Activated T-helper 2 cell treated with anti-CD3 and anti-CD28 coated beads, Interferon-gamma antibody, Interleukin-2, Interleukin-4, amounts not matched to agents 10 μg/mL and 5 μg/mL and 100 μg/mL, durations not matched to agents 14 hours and 24 hours and 36 hours (primary cell): Measurements from ENCODE around the gene COX7A2L. TPM values are rescaled to one million over a fixed set of nuclear protein-coding genes. Genes with fewer than 3 reads are reported as not detected.
"Not testable (repeated sequence)": the region's sequence is repeated elsewhere in the genome, so short reads cannot be mapped to it uniquely, and the experiment has no call there.

Source experiments
- DNase-seq: peaks from one replicate; pipeline ENCODE4 v3.0.0; 2021; ENCODE audit warnings: low spot score
- H3K27ac Mint-ChIP-seq: one replicate; pipeline ENCODE4 v1.8.0; 2021; ENCODE audit warnings: mixed read lengths
- H3K27me3 Mint-ChIP-seq: one replicate; pipeline ENCODE4 v1.8.0; 2021; ENCODE audit warnings: low read depth, mixed read lengths
- H3K36me3 Mint-ChIP-seq: one replicate; pipeline ENCODE4 v1.8.0; 2021; ENCODE audit warnings: low read depth, mixed read lengths
- H3K4me1 Mint-ChIP-seq: one replicate; pipeline ENCODE4 v1.8.0; 2021; ENCODE audit warnings: low read depth, mixed read lengths
- H3K4me3 Mint-ChIP-seq: one replicate; pipeline ENCODE4 v1.8.0; 2021; ENCODE audit warnings: low read depth, mild to moderate bottlenecking, moderate library complexity, mixed read lengths
- H3K9me3 Mint-ChIP-seq: one replicate; pipeline ENCODE4 v1.8.0; 2021; ENCODE audit warnings: mixed read lengths
- intact Hi-C: fragments of 100-400 bp; cut with micrococcal nuclease; formaldehyde crosslinking; loops from one replicate; pipeline ENCODE4 v1.15.1; 2023
- total RNA-seq: library from RNA; stranded (reverse); gene quantifications from 2 replicates; pipeline ENCODE4 v1.2.3, GENCODE V29; 2022

The COX7A2L gene
- total RNA-seq, 1 donor from 2014 or later: 73.4 TPM

DNA sequence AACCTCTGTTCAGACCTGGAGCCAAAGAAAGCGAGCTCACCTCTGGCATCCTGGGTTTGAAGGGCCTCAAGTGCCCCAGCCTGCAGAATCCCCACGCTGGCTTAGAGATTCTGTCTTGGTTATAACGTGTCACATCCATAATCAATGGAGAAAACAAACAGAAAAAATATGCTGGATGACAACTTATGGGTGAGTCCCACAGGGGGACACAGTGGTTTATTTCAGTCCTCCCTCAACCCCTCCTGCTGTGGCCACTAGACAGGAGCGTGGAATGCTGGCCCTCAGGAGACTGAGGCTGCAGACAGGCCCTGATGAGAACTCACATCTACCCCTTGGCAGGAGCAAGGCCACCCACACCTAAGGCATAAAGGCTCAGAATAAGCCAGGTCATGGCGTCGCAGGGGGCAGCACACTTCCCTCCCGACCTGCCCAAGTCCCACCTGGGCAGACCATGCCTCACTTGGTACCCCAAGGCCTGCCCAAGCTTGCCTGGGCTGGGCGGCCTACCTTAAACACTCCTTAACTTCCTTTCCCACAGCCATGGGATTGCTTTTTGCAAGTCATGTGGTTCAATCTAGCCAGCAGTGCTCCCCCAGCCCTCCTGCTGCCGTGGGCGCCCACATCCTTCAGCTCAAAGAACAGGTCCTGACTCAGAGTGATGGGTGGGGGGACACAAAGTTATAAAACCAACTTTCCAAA, 19.9 kb downstream of the COX7A2L start:
- Mint-ChIP-seq H3K27ac (peak overlapping the region; percentile 48), H3K27me3 (no peaks in the 10 kb centered on the region), H3K4me1 (peaks cover 25% of the 10 kb centered on the region), H3K4me3 (no peak overlapping the region), H3K9me3 (no peaks in the 10 kb centered on the region), H3K36me3 (peaks cover 65% of the 10 kb centered on the region)
- intact Hi-C loops: no loop called here
- DNase-seq: no peak

DNA sequence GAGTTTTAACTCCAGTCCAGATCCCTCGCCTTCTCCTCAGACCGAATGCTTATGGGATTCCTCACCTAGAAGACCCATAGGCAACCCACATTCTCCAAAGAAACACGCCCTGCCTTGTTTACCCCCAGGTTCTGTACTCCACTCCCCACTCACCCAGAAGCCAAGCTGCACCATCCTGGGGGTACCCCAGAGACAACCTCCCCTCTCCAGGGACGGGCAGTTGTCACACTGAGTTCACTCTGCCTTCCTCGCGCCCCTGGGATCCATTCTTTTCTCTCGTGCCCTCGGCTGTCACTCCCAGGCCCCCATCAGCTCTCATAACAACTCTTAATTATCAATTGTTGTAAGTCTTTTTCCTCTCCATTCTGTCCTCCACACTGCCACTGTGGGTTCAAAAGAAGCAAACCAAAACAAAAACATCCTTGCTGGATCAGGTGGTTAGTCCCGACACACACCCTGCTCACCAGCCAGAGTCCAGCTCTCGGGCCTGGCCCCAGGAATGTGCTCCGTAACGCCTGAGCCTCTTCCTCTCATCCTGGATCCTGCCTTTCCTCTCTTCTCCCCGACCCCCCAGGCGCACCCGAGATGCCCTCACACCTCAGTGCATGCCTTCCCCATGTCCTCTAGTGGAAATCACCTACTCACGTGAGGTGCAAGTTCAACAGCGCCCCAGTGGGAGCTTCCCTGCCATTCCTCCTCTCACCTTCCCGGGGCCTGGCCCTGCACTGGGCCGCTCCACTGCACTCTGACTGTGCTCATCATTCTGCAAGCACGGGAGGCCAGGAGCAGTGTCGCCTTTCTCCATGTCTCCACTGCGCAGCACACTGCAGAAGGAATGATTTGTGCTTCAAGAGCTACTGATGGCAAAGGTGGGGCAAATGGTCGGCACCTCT, 20.7 kb downstream of the COX7A2L start:
- intact Hi-C loops: no loop called here
- peaks cover 60% of the 10 kb centered on the region for H3K36me3 Mint-ChIP-seq
- H3K9me3 Mint-ChIP-seq: no peaks in the 10 kb centered on the region
- DNase-seq: no peak
- peaks cover 25% of the 10 kb centered on the region for H3K4me1 Mint-ChIP-seq
- no peak overlapping the region for H3K27ac Mint-ChIP-seq
- H3K4me3 Mint-ChIP-seq: no peak overlapping the region
- no peaks in the 10 kb centered on the region for H3K27me3 Mint-ChIP-seq

DNA sequence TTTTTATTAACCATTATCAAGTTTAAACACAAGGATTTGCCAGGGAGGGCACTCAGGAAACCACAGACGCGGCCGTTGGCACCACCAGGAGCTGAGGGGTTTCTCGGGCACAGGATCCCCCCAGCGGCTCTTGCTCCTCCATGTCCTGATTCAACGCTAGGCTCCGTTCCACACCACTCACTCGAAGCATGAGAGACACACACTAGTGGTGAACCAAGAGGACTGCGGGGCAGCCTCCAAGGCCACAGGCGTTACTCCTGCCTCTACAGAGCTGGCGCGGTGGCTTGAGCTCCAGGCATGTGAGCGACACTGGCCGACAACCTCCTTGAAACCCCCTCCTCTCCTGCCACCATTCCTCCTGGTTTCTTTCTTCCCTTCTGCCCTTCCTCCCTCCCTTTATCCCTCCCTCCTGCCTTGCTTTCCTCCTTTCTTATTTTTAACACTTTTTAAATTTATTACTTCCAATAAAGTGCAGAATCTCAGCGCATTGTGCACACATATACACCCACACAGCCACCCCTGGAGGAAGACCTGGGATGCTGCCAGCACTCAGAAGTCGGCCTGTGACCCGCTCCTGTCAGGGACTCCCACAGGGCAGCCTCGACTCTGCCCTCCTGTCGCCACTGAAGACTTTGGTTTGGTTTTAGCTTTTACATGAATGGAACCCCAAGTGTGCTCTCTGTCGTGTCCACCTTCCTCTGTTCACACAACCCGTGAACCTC, 21.7 kb downstream of the COX7A2L start:
- no peak overlapping the region for H3K27ac Mint-ChIP-seq

DNA sequence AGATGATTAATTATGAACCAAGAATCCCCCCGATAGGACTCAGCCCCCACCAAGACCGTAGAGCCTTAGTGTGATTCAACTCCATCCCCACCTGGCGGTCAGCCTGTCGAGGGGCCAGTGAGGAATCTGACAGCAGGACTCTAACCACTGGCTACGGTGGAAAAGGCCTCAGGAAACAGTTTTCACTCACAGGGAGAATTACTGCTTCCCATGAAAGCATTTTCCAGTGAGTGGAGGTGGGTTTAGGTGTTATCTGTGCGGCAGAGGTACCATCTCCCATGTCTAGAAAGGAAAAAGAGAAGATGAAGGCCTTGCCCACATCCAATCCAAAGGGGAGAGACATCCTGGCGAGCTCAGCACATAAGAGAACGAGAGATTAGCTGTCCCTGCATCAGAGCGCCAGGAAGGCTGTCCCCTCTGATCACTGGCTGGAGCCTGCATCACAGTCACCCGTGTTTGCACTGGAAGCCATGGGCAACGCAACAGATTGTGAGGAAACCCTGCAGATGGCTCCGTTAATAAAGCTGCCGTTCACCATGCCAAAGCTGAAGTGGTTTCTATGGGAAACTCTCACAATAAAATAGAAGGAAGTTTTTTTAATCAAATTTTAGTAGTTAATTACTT, 22.3 kb downstream of the COX7A2L start:
- H3K27ac Mint-ChIP-seq: no peak overlapping the region
- no peaks in the 10 kb centered on the region for H3K9me3 Mint-ChIP-seq
- peaks cover 24% of the 10 kb centered on the region for H3K4me1 Mint-ChIP-seq
- H3K4me3 Mint-ChIP-seq: no peak overlapping the region
- H3K36me3 Mint-ChIP-seq: peaks cover 63% of the 10 kb centered on the region
- H3K27me3 Mint-ChIP-seq: no peaks in the 10 kb centered on the region
- no peak for DNase-seq
- intact Hi-C loops: no loop called here

More for the DNA sequence above, 21.7 kb downstream of the COX7A2L start:
- peaks cover 25% of the 10 kb centered on the region for H3K4me1 Mint-ChIP-seq
- intact Hi-C loops: no loop called here
- no peaks in the 10 kb centered on the region for H3K27me3 Mint-ChIP-seq
- DNase-seq: no peak
- no peak overlapping the region for H3K4me3 Mint-ChIP-seq
- H3K9me3 Mint-ChIP-seq: no peaks in the 10 kb centered on the region
- peaks cover 58% of the 10 kb centered on the region for H3K36me3 Mint-ChIP-seq

DNA sequence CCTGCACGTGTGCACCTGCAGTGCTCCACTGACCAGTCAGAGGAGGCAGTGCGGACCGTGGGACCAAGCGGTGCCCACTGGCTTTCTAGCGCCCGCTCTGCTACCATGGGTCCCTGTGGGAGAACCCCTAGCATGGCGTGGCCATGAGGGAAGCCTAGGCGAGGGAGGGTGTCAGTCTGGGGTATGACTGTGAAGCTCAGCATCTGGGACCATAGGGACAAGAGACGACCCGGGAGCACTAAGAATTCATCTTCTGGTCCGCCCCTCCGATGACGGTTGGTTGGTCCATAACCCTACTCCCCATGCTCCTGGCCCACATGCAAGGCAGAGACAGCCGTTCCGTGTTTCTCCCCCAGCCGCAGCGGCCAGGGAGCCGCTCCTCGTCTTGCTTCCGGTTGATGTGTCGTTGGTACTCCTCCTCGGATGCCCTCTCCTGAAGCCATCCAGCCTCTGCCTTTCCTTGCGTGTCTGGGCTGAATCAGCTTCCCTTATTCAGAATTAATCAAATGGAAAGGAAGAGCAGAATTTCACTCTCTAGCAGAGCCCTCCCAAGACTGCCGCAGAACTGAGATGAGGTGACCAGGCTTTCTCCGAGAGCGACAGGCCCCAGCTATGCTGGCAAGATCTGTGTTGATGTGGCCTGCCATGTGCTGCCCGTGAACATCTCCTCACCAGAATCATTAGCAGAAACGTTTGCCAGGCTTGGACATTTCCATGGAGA, 23.0 kb downstream of the COX7A2L start:
- Mint-ChIP-seq H3K9me3 (no peaks in the 10 kb centered on the region), H3K4me3 (no peak overlapping the region), H3K36me3 (peaks cover 63% of the 10 kb centered on the region), H3K4me1 (peaks cover 17% of the 10 kb centered on the region), H3K27me3 (no peaks in the 10 kb centered on the region), H3K27ac (no peak overlapping the region)
- DNase-seq: no peak
- intact Hi-C loops: no loop called here

DNA sequence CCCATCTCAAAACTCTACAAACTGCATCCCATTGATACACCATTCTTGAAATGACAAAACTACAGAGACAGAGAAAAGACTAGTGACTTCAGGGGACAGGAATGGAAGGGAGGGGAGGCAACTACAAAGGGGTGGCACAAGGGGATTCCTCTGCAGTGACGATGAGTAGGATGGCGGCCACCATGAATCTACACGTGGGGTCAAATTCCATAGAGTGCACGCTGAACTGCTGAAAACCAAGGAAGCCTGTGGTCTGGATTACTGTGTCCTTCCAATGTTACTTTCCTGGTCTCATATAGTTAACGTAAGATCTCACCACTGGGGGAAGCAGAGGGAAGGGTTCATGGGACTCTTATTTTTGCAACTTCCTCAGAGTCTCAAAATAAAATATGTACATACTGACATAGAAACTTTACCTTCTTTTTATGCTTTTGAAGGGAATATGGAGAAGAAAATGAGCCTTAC, 23.6 kb downstream of the COX7A2L start:
- Mint-ChIP-seq H3K4me3 (no peak overlapping the region), H3K4me1 (peaks cover 11% of the 10 kb centered on the region), H3K27me3 (no peaks in the 10 kb centered on the region), H3K9me3 (no peaks in the 10 kb centered on the region), H3K27ac (no peak overlapping the region), H3K36me3 (peaks cover 66% of the 10 kb centered on the region)
- no peak for DNase-seq
- intact Hi-C loops: no loop called here

DNA sequence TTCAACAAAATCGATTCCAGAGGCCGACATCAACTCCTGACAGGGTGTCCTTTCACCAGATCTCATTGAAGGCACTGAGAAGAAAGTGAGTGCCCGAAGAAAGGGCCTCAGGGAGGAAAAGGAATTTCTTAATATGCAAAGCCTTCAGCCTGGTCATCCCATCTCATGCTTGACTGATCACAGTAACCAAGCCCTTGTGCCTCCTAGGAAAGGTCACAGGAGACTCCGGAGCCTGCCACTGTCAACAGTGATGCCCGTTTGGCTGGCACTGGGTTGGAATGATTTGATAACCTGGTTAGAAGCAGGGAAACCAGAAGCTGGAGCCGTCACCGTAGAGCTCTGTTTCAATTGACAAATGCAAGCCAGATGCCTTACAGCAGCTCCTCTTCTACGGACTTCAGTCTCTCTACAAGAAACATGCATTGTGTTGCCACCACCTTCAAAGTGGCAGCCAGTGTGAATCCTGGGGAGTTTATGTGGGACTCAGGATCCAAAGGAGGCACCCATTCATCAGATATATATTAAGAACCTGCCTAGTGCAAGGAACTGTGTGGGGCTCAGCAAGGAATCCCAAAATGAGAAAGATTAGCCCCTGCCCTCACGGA, 24.6 kb downstream of the COX7A2L start:
- Mint-ChIP-seq H3K36me3 (peaks cover 74% of the 10 kb centered on the region), H3K9me3 (no peaks in the 10 kb centered on the region), H3K27me3 (no peaks in the 10 kb centered on the region), H3K4me3 (no peak overlapping the region), H3K27ac (no peak overlapping the region), H3K4me1 (peaks cover 4% of the 10 kb centered on the region)
- no peak for DNase-seq
- intact Hi-C loops: no loop called here

DNA sequence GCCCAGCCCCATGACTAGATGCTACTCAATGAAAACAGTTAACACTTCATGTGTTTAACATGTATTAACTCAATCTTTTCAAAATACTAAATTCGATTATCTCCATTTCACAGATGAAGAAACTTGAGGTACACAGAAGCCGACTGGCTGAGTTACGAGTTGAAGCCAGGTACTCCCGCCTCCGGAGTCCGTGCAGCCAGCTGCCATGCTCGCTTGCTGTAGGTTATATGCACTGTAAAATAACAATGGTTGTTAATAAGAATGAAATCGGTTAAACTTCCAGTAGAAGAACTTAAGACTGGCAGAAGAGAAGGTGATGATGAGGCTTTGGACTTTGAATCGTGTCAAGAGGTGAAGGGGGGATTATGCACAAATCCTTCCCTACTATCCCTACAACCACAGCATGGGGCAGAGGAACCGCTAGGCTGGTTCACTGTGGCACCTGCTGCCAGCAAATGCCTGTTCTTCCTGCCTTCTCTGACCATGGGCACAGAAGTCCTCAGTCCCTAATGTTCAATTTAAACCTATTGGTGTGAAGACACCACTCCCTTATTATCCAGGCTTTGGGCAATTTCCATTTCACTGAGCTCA, 25.4 kb downstream of the COX7A2L start:
- H3K27me3 Mint-ChIP-seq: no peaks in the 10 kb centered on the region

DNA sequence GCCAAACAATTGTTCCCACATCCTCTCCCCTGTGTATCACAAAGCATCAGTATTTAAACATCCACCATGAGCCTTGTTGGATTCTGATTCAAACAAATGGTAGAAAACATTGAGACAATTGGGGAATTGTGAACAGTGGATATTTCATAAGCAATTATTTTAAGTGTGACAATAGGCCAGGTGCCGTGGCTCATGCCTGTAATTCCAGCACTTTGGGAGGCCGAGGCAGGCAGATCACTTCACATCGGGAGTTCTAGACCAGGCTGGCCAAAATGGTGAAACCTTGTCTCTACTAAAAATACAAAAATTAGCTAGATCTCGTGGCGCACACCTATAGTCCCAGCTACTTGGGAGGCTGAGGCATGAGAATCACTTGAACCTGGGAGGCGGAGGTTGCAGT, 26.2 kb downstream of the COX7A2L start:
- H3K9me3 Mint-ChIP-seq, H3K4me3 Mint-ChIP-seq, H3K27ac Mint-ChIP-seq, DNase-seq, H3K27me3 Mint-ChIP-seq, H3K4me1 Mint-ChIP-seq, intact Hi-C loops: not testable (repeated sequence)
- H3K36me3 Mint-ChIP-seq: peaks cover 66% of the 10 kb centered on the region

More for the DNA sequence above, 25.4 kb downstream of the COX7A2L start:
- Mint-ChIP-seq H3K4me1 (peaks cover 2% of the 10 kb centered on the region), H3K36me3 (peaks cover 69% of the 10 kb centered on the region), H3K27ac (no peak overlapping the region), H3K9me3 (no peaks in the 10 kb centered on the region), H3K4me3 (no peak overlapping the region)
- intact Hi-C loops: no loop called here
- no peak for DNase-seq

DNA sequence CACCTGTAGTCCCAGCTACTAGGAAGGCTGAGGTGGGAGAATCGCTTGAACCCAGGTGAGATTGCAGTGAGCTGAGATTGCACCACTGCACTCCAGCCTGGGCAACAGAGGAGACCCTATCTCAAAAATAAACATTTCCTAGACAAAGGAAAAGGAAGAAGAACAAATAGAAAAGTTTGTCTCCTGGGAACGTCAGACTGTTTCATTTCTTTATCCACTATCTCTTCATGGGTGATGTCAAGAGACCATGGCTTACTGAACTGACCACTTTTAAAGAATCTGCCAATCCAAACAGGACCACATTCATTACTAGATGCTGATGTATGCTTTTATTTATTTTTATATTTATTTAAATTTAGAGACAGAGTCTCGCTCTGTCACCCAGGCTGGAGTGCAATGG, 26.8 kb downstream of the COX7A2L start:
- peaks cover 2% of the 10 kb centered on the region for H3K4me1 Mint-ChIP-seq
- intact Hi-C loops: no loop called here
- no peak overlapping the region for H3K4me3 Mint-ChIP-seq
- H3K9me3 Mint-ChIP-seq: no peaks in the 10 kb centered on the region
- H3K36me3 Mint-ChIP-seq: peaks cover 70% of the 10 kb centered on the region
- H3K27ac Mint-ChIP-seq: no peak overlapping the region
- no peaks in the 10 kb centered on the region for H3K27me3 Mint-ChIP-seq
- no peak for DNase-seq

DNA sequence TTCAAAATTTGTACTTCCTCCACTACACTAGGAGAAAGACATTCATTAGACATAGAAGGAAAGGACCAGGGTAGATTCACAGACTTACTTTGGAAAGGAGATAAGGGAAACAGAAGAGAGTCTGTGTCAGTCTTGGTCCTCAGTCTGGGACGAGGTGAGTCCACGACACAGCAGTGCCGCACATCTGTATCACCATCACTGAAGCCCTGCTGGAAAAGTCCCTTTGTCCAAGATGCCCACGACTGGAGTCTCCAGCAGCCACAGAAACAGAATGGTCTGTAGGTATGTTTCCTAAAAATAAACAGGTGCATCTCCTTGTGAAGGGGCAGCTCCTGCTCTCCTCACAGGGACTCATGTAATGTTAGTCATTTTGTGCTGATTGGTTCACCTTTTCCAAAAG, 27.4 kb downstream of the COX7A2L start:
- no peak overlapping the region for H3K27ac Mint-ChIP-seq
- peaks cover 73% of the 10 kb centered on the region for H3K36me3 Mint-ChIP-seq
- H3K4me3 Mint-ChIP-seq: no peak overlapping the region
- no peaks in the 10 kb centered on the region for H3K9me3 Mint-ChIP-seq
- peaks cover 2% of the 10 kb centered on the region for H3K4me1 Mint-ChIP-seq
- intact Hi-C loops: no loop called here
- H3K27me3 Mint-ChIP-seq: no peaks in the 10 kb centered on the region
- DNase-seq: no peak
